Renal cortical epithelial cell (primary cell): ENCODE measurements around the gene GLRX. TPM values are rescaled to one million over a fixed set of nuclear protein-coding genes. Genes with fewer than 3 reads are reported as not detected.

Experiments used
- DNase-seq: peaks from one replicate; pipeline ENCODE4 v3.0.0-alpha.2; 2011; ENCODE audit warnings: low read depth
- total RNA-seq: library from RNA; depleted of rRNA; stranded (reverse); fragments of >200 nt; gene quantifications from 2 replicates; pipeline ENCODE4 v1.2.3, GENCODE V29; 2014

Gene GLRX
- total RNA-seq, 1 donor from 2014 or later = 43.6 TPM

DNA sequence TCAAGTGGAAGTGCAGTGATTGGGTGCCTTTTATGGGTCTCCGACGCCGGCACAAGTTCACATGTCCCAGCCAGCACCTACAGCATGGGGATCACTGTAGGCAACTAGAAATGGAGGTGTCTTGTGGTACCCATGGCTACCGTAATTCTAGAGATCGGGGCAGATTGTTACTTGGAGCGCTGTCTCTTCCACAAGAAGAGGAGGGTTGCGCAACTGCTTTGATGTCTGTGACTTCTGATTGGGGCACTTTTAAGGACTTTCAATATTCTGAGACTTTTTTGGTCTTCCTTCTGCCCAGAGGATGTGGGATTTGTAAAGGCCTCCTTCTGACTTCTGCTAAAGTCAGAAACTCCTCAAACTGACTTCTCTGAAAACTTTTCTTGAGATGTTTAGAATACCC, 41.9 kb downstream of the GLRX start:
- DNase-seq = no peak

DNA sequence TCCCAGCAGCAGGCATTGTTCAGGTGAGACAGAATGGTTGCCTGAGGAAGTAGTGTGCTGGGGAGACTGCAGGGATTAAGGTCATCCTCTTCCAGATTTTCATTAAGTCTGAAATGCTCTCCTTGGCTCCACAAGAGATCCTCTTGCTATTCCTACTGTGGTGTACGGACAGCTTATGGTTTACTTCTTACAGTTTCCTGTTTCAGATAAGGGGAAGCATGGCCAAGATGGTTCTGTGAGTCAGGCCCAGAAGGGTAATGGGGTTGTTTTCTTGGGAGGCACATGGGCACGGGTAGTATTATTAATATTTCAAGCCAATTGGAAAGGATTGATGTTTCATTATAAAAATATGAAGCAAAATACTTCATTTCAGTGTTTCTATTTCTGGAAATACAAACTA, 42.9 kb downstream of the GLRX start:
- DNase-seq = no peak

DNA sequence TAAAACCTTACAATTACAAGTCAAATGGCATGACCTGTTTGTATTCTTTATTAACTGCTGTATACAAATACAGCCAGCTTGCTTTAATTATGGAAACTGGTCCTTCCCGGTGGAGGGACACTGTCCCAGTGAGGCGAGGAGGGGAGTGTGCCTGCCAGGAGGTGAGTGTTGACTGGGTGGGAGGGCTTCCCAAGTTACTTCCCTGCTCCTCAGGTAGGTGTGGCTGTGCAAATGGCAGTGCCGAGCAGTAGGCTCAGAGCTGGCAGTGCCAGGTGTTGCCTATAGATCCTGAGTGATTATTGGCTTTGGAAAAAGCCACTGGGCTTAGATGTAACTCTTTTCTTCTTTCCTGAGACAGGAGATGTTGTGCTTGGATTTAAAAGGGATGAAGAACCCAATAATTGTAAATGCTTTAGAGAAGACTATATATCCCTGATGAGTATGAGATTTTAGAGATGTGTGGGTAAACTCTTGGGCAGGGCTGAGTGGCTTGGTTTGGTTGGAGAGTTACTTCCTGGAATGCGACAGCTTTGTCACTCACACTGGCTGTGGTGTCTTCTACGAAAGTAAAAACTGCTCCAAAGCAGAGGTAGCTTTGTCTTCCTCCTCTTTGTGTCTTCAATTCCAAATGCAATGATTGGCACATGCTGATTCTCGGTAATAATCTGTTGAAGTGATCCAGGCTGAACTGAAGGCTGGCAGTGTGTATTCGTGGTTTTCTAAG, 43.7 kb downstream of the GLRX start:
- DNase-seq = no peak

DNA sequence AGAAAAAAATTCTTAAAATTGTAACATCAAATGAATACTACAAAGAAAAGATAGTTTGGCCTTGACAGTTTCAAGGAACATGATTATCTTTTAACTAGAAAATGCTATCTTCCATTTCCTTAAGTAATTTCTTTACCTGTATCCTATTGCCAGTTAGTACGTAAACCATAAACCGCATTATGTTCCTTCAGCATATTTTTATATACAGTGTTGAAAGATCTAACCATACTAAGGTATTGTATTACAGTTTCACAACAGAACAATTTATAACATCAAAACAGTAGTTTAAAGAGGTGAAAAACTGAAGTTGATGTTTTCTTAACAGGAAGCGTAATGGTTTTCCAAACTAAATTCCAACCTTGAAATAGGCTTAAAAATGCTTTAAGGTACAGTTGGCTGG, 45.1 kb downstream of the GLRX start:
- no peak for DNase-seq

DNA sequence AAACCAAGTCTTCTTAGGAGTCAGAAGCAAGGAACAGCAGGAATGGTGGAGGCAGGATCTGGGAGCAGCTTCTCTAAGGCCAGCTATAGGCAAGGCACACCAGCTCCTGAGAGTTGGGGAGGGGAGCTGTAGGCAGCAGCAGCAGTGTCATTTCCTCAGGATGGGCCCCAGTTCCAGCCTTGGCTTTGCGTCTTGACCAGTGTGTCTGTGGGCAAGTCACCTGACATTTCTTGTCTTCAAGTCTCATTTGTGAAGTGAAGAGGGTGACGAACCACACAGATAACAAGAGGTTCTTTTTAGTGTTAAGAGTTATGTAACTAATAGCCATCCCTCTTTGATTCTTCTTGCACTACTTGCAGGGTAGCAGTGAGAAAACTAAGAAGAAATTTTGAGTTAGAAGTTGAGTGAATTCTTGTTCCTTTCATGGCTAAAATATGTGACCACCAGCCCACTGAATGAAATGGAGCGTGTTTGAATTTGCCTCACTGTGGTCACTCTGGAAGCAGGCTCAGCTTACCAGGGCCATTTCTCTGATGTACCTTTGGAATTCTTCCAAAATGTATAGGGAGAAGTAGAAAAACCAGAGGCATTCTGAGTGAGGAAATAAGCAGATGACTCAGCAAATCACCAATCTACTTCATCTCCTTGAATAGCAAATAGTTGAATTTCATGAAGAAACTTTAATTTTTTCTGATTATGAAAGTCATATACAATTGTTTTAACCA, 49.0 kb downstream of the GLRX start:
- peak; percentile 75 for DNase-seq

DNA sequence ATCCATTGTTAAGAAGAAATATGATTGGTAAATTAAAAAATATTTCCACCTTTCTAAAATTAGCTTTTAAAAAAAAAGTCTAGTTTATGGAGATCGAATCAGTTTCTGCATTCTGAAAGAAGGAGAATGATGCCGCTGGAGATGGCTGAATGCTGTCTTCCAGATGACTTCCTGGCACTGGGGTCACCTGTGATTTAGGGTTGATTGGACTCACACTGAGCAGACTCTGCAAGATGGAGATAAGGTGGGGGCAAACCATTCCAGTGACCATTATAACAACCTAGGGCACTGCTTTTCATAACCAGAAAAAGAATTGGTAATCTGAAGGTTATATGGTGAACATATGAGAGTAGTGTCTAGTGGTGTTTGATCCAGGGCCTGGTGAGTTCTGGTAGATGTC, 50.6 kb downstream of the GLRX start:
- DNase-seq = no peak

DNA sequence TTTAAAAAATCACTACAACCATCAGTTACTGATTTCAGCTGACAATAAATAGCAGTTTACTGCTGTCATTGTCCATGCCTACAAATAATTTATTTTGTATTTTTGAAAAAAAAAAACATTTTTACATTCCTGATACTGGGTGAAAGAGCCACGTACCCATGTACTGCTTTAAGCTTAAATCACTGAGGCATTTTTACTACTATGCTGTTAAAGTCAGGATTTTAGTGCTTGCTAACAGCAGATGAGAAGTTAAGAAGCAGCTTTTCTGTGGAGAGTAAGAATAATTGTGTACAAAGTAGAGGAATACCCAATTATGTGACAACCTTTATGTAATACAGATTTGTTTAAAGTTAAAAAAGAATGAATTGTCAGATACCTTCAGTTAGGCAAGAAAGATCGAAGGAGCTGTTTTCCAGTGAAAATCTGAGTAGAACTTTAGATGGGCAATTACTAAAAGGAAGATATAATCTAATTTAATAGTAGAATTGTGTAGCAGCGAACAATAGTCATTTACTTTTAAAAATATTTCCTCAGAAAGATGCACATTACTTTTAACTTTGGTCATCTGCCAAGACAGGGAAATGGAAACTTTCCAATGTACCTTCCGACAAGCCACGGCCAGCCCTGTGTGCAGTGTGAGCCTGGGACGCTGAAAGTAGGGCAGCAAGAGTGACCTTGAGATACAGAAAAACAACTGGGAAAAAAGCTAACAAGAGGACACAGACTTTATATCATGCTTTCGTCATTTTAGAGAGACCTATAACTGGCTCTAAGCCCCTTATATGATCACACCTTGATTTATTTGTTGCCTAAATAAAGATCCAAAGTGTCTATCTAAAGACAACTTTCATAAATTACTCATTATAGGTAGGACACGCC, 51.5 kb downstream of the GLRX start:
- peak; percentile 44 for DNase-seq

DNA sequence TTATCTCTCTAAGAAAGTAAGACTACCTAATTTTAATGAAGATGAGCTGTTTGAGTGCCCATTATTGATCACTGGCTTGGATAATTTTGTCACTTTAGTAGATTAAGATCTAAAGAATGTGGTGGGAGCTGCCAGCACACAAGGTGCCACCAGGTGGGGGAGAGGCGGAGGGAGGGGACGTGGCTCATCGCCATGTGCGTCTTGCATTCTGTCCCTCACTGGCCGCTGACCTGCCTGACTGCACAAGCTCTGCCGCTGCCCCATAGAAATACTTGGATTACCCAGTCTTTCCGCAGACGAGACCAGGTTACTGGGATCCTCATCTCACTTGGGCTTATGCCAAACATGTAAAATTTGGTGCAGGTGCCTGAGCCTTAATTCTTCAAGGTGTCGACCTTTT, 53.8 kb downstream of the GLRX start:
- no peak for DNase-seq

DNA sequence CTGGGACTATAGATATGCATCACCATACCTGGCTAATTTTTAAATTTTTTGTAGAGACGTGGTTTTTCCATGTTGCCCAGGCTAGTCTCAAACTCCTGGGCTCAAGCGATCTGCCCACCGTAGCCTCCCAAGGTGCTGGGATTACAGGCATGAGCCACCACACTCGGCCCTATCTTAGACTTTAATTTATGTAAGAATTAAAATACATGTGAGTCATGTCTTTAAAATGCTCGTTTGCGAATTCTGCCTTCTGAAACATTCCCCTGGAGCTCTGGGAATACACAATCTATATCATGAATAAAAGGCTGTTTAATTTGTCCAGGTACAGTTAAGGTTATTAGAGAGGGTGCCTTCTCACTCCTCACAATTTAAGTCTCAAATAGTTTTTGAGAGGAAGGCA, 58.6 kb downstream of the GLRX start:
- DNase-seq = peak; percentile 68

Other genes with a start within 250 kb of the GLRX start
- gene GPR150, start 202.6 kb downstream of the GLRX start, total RNA-seq = 0.69 TPM in 1 of 2 replicates, not detected in the other
- 1.2 and 2.4 TPM in 2 replicates for gene RFESD, start 175.9 kb downstream of the GLRX start, total RNA-seq
- 0.20 TPM in 1 of 2 replicates, not detected in the other for gene SPATA9, start 139.7 kb downstream of the GLRX start, total RNA-seq
- 97.9 and 183 TPM in 2 replicates for gene RHOBTB3, start 91.4 kb downstream of the GLRX start, total RNA-seq
- 31.1 and 38.6 TPM in 2 replicates for gene ELL2, start 139.1 kb upstream of the GLRX start, total RNA-seq